ENCODE results near the gene NDUFS1.

- TF ChIP-seq SUZ12 (IDR thresholded peaks at IDR 0.05; ENCODE audit: extremely low read depth, insufficient read depth, insufficient read length): no peak
- TF ChIP-seq ZNF274 (IDR thresholded peaks at IDR 0.05; ENCODE audit: low read depth, low read length): no peak
Observed at GRCh38 chr2:206086716-206087350, 72.4 kb downstream of the NDUFS1 start.

Measured in NT2/D1 (cell line).